Loucy (cell line): ENCODE data around the gene NFKBIZ.

Experiments used
- H2AFZ ChIP-seq: fragments of 200-600 bp; sonication (generic); 2 replicates; pipeline ENCODE4 v1.6.0; 2016; ENCODE audit warnings: antibody characterized with exemption, mild to moderate bottlenecking, low read length, moderate library complexity
- H3F3A ChIP-seq: fragments of 200-600 bp; 2 replicates; pipeline ENCODE4 v1.6.0; 2016; ENCODE audit warnings: antibody characterized with exemption, low read depth, mild to moderate bottlenecking
- H3K27me3 ChIP-seq: fragments of 200-600 bp; sonication (generic); 2 replicates; pipeline ENCODE4 v1.6.1; 2014; ENCODE audit warnings: low read length, mild to moderate bottlenecking; ENCODE audit not compliant: insufficient read depth, poor library complexity, severe bottlenecking
- H3K36me3 ChIP-seq: fragments of 200-600 bp; sonication (generic); 2 replicates; pipeline ENCODE4 v1.6.1; 2016; ENCODE audit warnings: low read length; ENCODE audit not compliant: insufficient read depth
- H3K4me1 ChIP-seq: fragments of 200-600 bp; sonication (generic); 2 replicates; pipeline ENCODE4 v1.5.1; 2014; ENCODE audit warnings: low read length, mild to moderate bottlenecking; ENCODE audit not compliant: insufficient read depth, poor library complexity, severe bottlenecking
- H3K4me2 ChIP-seq: fragments of 200-600 bp; sonication (generic); 2 replicates; pipeline ENCODE4 v1.6.0; 2014; ENCODE audit warnings: antibody characterized with exemption, low read length, low read depth, mild to moderate bottlenecking; ENCODE audit not compliant: poor library complexity, severe bottlenecking
- H3K4me3 ChIP-seq: fragments of 200-600 bp; sonication (generic); 2 replicates; pipeline ENCODE4 v1.5.1; 2014; ENCODE audit warnings: low read length, mild to moderate bottlenecking, mixed read lengths; ENCODE audit not compliant: poor library complexity, severe bottlenecking
- H3K79me2 ChIP-seq: fragments of 200-600 bp; sonication (generic); 2 replicates; pipeline ENCODE4 v1.6.1; 2014; ENCODE audit warnings: low read length; ENCODE audit not compliant: insufficient read depth
- H3K9ac ChIP-seq: fragments of 200-600 bp; sonication (generic); 2 replicates; pipeline ENCODE4 v1.6.0; 2014; ENCODE audit warnings: mild to moderate bottlenecking, low read depth, low read length, moderate library complexity; ENCODE audit not compliant: poor library complexity, severe bottlenecking
- H3K9me2 ChIP-seq: fragments of 200-600 bp; sonication (generic); replicated peaks from 2 replicates; pipeline ENCODE4 v1.6.1; 2016; ENCODE audit warnings: low read depth, low read length, mixed read lengths
- H3K9me3 ChIP-seq: fragments of 200-600 bp; sonication (generic); 2 replicates; pipeline ENCODE4 v1.6.1; 2014; ENCODE audit warnings: mild to moderate bottlenecking, antibody characterized with exemption, low read length, low read depth; ENCODE audit not compliant: insufficient read depth
- H4K20me1 ChIP-seq: fragments of 200-600 bp; sonication (generic); 2 replicates; pipeline ENCODE4 v1.6.0; 2014; ENCODE audit warnings: antibody characterized with exemption, low read length, mild to moderate bottlenecking; ENCODE audit not compliant: insufficient read depth, poor library complexity, severe bottlenecking
- CTCF ChIP-seq: fragments of 200-600 bp; sonication (generic); conservative IDR thresholded peaks from 2 replicates; pipeline ENCODE4 v1.5.1; 2014; ENCODE audit warnings: mild to moderate bottlenecking, antibody characterized with exemption, low read length
- EZH2phosphoT487 ChIP-seq: fragments of 200-600 bp; IDR thresholded peaks from 2 replicates; pipeline ENCODE4 v1.6.1; 2018; ENCODE audit warnings: antibody characterized with exemption, mild to moderate bottlenecking, moderate library complexity, borderline replicate concordance

NFKBIZ gene, protein sequence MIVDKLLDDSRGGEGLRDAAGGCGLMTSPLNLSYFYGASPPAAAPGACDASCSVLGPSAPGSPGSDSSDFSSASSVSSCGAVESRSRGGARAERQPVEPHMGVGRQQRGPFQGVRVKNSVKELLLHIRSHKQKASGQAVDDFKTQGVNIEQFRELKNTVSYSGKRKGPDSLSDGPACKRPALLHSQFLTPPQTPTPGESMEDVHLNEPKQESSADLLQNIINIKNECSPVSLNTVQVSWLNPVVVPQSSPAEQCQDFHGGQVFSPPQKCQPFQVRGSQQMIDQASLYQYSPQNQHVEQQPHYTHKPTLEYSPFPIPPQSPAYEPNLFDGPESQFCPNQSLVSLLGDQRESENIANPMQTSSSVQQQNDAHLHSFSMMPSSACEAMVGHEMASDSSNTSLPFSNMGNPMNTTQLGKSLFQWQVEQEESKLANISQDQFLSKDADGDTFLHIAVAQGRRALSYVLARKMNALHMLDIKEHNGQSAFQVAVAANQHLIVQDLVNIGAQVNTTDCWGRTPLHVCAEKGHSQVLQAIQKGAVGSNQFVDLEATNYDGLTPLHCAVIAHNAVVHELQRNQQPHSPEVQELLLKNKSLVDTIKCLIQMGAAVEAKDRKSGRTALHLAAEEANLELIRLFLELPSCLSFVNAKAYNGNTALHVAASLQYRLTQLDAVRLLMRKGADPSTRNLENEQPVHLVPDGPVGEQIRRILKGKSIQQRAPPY

DNA sequence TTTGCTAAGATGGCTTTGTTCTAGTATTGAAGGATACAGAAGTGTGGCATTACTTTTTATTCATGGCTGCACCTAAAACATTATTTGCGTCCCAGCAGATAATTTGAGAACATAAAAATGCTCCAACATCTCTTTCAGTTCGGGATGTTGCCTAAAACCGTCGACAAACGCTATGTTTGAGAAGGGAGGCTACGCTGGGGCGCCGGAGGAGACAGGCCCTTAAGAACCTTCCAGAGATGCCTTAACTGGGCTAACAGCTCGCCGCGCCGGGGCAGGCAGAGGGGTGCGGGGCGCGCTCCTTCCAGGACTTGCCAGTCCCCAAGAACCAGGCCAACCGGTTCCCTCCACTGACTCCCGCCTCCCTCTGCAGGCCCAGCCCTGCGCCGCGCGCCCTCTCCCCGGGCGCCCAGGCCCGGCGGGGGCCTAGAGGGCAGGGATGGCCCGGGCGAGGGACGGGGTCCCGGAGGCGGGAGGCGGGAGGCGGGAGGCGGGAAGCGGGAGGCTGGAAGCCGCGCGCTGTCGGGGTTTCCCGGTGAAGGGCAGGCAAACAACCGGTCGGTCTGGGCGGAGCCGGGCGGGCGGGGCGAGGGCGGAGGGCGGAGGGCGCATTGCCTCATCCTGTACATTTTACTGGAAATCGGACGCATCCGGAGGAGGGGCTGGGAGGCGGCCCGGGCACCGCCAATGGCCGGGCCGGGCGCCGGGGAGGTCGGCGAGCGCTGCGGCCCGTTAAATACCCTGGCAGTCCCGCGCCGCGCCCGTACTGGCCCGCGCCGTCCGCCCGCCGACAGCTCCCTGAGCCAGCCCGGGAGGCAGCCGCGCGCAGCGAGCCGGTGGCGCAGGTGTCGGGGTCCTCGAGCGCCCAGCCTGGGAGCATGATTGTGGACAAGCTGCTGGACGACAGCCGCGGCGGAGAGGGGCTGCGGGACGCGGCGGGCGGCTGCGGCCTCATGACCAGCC, at the start of gene NFKBIZ:
NFKBIZ (plus strand) TSS at position 761 of the 960 bp plus-strand sequence; CDS start at position 876, 115 bp downstream.
- H2AFZ ChIP-seq, result peak within 1 kb of the TSS; percentile 25
- no peaks in the 10 kb centered on the region for H3K27me3 ChIP-seq
- peaks cover 7% of the 10 kb centered on the region for H3F3A ChIP-seq
- H3K9me3 ChIP-seq, result no peaks in the 10 kb centered on the region
- peaks cover 21% of the 10 kb centered on the region; the same call in 1 of the 2 replicates for H3K36me3 ChIP-seq
- peaks cover 21% of the 10 kb centered on the region; the same call in 1 of the 2 replicates for H3K79me2 ChIP-seq
- TF ChIP-seq EZH2phosphoT487 (no peak), CTCF (no peak)
- peaks cover 35% of the 10 kb centered on the region for H3K4me1 ChIP-seq
- H4K20me1 ChIP-seq, result no peaks in the 10 kb centered on the region
- H3K4me3 ChIP-seq, result peak within 1 kb of the TSS; percentile 72
- H3K9ac ChIP-seq, result peak within 1 kb of the TSS; percentile 76
- peak within 1 kb of the TSS; percentile 86 for H3K4me2 ChIP-seq
- H3K9me2 ChIP-seq, result 0 out of 2 replicates have a peak, but pooled peaks cover 6% of the 10 kb centered on the region

DNA sequence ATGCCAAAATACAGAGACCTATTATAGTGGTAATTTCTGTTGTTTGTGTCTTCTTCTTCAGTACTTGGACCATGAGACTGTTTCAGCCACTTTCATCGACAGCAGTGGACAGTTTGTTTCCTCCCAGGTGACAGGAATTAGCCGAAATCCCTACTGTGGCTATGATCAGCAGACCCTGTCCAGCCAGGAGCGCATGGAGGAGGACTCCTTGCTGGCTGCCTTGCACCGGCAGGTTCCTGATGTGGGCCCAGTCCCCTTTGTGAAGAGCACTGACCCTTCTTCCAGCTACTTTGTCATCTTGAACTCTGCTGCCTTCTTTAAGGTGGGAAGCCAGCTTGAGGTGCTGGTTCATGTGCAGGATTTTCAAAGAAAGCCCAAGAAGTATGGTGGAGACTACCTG, 48.1 kb upstream of the NFKBIZ start:
- H3K36me3 ChIP-seq, result peaks cover 40% of the 10 kb centered on the region
- no peak overlapping the region for H3K4me2 ChIP-seq
- no peaks in the 10 kb centered on the region for H3K27me3 ChIP-seq
- no peak overlapping the region for H2AFZ ChIP-seq
- no peaks in the 10 kb centered on the region for H4K20me1 ChIP-seq
- TF ChIP-seq EZH2phosphoT487 (no peak), CTCF (no peak)
- no peaks in the 10 kb centered on the region for H3K9me2 ChIP-seq
- H3K9ac ChIP-seq, result no peak overlapping the region
- H3K79me2 ChIP-seq, result 0 out of 2 replicates have a peak, but pooled peaks cover 2% of the 10 kb centered on the region
- H3F3A ChIP-seq, result peaks cover 3% of the 10 kb centered on the region; the same call in 1 of the 2 replicates
- H3K9me3 ChIP-seq, result no peaks in the 10 kb centered on the region
- H3K4me3 ChIP-seq, result no peak overlapping the region
- H3K4me1 ChIP-seq, result no peaks in the 10 kb centered on the region

GRCh38 chr3:101802179-101802578, 47.1 kb upstream of the NFKBIZ start:
- Histone ChIP-seq H3K9me2 (no peaks in the 10 kb centered on the region), H3F3A (no peaks in the 10 kb centered on the region), H3K27me3 (no peaks in the 10 kb centered on the region), H3K79me2 (0 out of 2 replicates have a peak, but pooled peaks cover 2% of the 10 kb centered on the region), H3K9me3 (no peaks in the 10 kb centered on the region), H3K9ac (no peak overlapping the region), H3K4me3 (no peak overlapping the region), H3K36me3 (peaks cover 40% of the 10 kb centered on the region), H2AFZ (no peak overlapping the region), H3K4me2 (no peak overlapping the region), H4K20me1 (no peaks in the 10 kb centered on the region), H3K4me1 (no peaks in the 10 kb centered on the region)
- TF ChIP-seq CTCF, result no peak
- no peak for TF ChIP-seq EZH2phosphoT487
